Keratinocyte (primary cell): ENCODE measurements around the gene SAFB. TPM values are rescaled to one million over a fixed set of nuclear protein-coding genes. Genes with fewer than 3 reads are reported as not detected.

Source experiments
- DNase-seq: peaks from one replicate; pipeline ENCODE4 v3.0.0-alpha.2; 2011; ENCODE audit warnings: low read depth, missing footprints, low spot score
- FAIRE-seq: peaks from 2 replicates; lab custom pipeline; 2011; peaks lifted over from hg19 to GRCh38; lab: Jason Lieb, UNC
- H2AFZ ChIP-seq: 2 replicates; pipeline ENCODE4 v1.6.0; 2012; ENCODE audit warnings: low read length, control low read depth, inconsistent platforms; ENCODE audit not compliant: control insufficient read depth
- H3K27ac ChIP-seq: 2 replicates; pipeline ENCODE4 v1.5.1; 2011; ENCODE audit warnings: low read length; ENCODE audit not compliant: control insufficient read depth, insufficient read depth
- H3K27me3 ChIP-seq: 3 replicates; pipeline ENCODE4 v1.6.0; 2011; ENCODE audit warnings: low read length; ENCODE audit not compliant: control insufficient read depth, insufficient read depth; ENCODE audit errors: extremely low read depth
- H3K36me3 ChIP-seq, 2 experiments: 2 replicates in 1 of 2; 3 replicates in 1 of 2; pipeline ENCODE4 v1.5.1; 2011; ENCODE audit warnings: low read length in 2 of 2, mild to moderate bottlenecking in 1 of 2; ENCODE audit not compliant: control insufficient read depth in 2 of 2, insufficient read depth in 2 of 2; ENCODE audit errors: extremely low read depth in 1 of 2
- H3K4me1 ChIP-seq: 3 replicates; pipeline ENCODE4 v1.5.1; 2011; ENCODE audit warnings: low read length; ENCODE audit not compliant: control insufficient read depth, insufficient read depth; ENCODE audit errors: extremely low read depth
- H3K4me2 ChIP-seq: 3 replicates; pipeline ENCODE4 v1.6.0; 2011; ENCODE audit warnings: low read depth, low read length; ENCODE audit not compliant: control insufficient read depth, insufficient read depth; ENCODE audit errors: extremely low read depth
- H3K4me3 ChIP-seq, 3 experiments: fragments of 200-600 bp in 1 of 3; sonication (generic) in 1 of 3; 2 replicates in 2 of 3; 3 replicates in 1 of 3; pipeline ENCODE4 v1.5.1; 2011 to 2016; ENCODE audit warnings: low read length in 3 of 3, mild to moderate bottlenecking in 3 of 3, control low read depth in 2 of 3, inconsistent platforms in 1 of 3, low read depth in 1 of 3, mixed read lengths in 1 of 3, mixed run types in 1 of 3, moderate library complexity in 1 of 3; ENCODE audit not compliant: control insufficient read depth in 2 of 3, insufficient read depth in 2 of 3; ENCODE audit errors: extremely low read depth in 1 of 3
- H3K79me2 ChIP-seq: 2 replicates; pipeline ENCODE4 v1.6.0; 2012; ENCODE audit warnings: low read length; ENCODE audit not compliant: control insufficient read depth, insufficient read depth
- H3K9ac ChIP-seq: 3 replicates; pipeline ENCODE4 v1.6.0; 2011; ENCODE audit warnings: low read length; ENCODE audit not compliant: control insufficient read depth, insufficient read depth; ENCODE audit errors: extremely low read depth
- H3K9me1 ChIP-seq: 3 replicates; pipeline ENCODE4 v1.6.0; 2011; ENCODE audit warnings: low read length; ENCODE audit not compliant: control insufficient read depth, insufficient read depth; ENCODE audit errors: extremely low read depth
- H3K9me3 ChIP-seq: 2 replicates; pipeline ENCODE4 v1.5.1; 2012; ENCODE audit warnings: low read depth, low read length; ENCODE audit not compliant: control insufficient read depth
- H4K20me1 ChIP-seq: 3 replicates; pipeline ENCODE4 v1.6.0; 2011; ENCODE audit warnings: low read length; ENCODE audit not compliant: control insufficient read depth, insufficient read depth; ENCODE audit errors: extremely low read depth
- EZH2 ChIP-seq: IDR thresholded peaks from one replicate; pipeline ENCODE4 v1.6.1; 2012; ENCODE audit warnings: inconsistent platforms, mild to moderate bottlenecking, low read length, moderate library complexity
- dilution Hi-C: fragments of 300-500 bp; cut with MboI; formaldehyde crosslinking; loops from one replicate; pipeline ENCODE4 v1.7.0; 2020; ENCODE audit warnings: low sequenced_read_pairs; ENCODE audit not compliant: extremely low pct_ligation_motif_present
- polyA plus RNA-seq, 5 experiments: library from polyadenylated mRNA; depleted of rRNA in 3 of 5; stranded (reverse) in 3 of 5; stranded (forward) in 1 of 5; unstranded in 1 of 5; fragments of >200 nt; gene quantifications; 1 replicate in 1 of 5; 2 replicates in 3 of 5; 3 replicates in 1 of 5; pipeline versions ENCODE4 v1.2.1 to v1.2.3, GENCODE V29; 2011 to 2012; ENCODE audit warnings: missing spikeins in 2 of 5, low read depth in 1 of 5, low replicate concordance in 1 of 5
- TF ChIP-seq, protein P1 (sequence below), 3 experiments: IDR thresholded peaks in 1 of 3; conservative IDR thresholded peaks in 1 of 3; optimal IDR thresholded peaks in 1 of 3; 2 replicates in 2 of 3; 3 replicates in 1 of 3; pipeline versions ENCODE3 to v1.5.1; 2011; ENCODE audit warnings: low read length in 3 of 3, mild to moderate bottlenecking in 3 of 3, moderate library complexity in 2 of 3, control low read depth in 1 of 3, inconsistent platforms in 1 of 3; ENCODE audit not compliant: insufficient read depth in 2 of 3; ENCODE audit errors: extremely low read depth in 1 of 3

SAFB gene
- polyA plus RNA-seq, 1 donor (not counting 4 experiments of a cell fraction or from before 2014, with no cell fraction given) = 34.0 TPM

DNA sequence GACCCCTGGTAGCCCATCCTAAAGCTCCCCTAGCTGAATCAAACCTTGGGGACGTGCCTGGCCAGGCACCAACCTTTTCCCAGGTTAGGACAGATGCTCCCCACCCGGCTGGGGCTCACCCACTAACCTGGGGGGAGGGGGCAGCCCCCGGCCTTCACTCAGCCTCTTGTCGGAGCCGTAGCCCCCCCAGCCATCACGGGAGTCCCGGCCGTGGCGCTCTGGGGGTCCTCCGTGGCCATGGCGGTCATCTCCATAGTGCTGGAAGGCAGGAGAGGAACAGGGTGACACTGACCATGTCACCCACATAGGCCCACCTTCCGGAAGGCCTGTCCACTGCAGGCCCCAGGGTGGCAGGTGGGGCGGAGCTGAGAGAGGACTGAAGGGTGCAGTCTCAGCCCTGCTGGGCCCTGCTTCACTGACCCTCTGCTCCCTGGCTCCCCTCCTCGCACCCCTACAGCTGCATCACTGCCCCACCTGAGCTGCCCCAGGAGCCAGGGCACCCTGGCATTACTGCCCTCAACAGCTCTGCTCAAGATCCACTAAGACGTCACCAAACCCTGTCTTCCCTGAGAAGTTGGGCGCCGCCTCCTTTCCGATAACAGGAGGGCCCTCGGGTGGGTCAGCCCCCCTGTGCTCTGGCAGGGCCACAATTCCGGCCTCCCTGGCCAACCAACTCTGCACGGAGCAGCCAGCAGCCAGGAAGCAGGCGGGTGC lies 32.6 kb upstream of the SAFB start:
- Histone ChIP-seq H3K9me3 (no peaks in the 10 kb centered on the region), H3K4me1 (peaks cover 12% of the 10 kb centered on the region), H3K4me3 (no peak overlapping the region), H3K36me3 (peaks cover 44 to 47% of the 10 kb centered on the region in 2 experiments), H2AFZ (no peak overlapping the region), H4K20me1 (peaks cover 4% of the 10 kb centered on the region), H3K27me3 (no peaks in the 10 kb centered on the region), H3K27ac (no peak overlapping the region), H3K9ac (no peak overlapping the region), H3K4me2 (no peak overlapping the region), H3K79me2 (no peaks in the 10 kb centered on the region), H3K9me1 (no peaks in the 10 kb centered on the region)
- FAIRE-seq (no peak), DNase-seq (no peak)
- dilution Hi-C loops = no loop called here
- TF ChIP-seq, protein P1, sequence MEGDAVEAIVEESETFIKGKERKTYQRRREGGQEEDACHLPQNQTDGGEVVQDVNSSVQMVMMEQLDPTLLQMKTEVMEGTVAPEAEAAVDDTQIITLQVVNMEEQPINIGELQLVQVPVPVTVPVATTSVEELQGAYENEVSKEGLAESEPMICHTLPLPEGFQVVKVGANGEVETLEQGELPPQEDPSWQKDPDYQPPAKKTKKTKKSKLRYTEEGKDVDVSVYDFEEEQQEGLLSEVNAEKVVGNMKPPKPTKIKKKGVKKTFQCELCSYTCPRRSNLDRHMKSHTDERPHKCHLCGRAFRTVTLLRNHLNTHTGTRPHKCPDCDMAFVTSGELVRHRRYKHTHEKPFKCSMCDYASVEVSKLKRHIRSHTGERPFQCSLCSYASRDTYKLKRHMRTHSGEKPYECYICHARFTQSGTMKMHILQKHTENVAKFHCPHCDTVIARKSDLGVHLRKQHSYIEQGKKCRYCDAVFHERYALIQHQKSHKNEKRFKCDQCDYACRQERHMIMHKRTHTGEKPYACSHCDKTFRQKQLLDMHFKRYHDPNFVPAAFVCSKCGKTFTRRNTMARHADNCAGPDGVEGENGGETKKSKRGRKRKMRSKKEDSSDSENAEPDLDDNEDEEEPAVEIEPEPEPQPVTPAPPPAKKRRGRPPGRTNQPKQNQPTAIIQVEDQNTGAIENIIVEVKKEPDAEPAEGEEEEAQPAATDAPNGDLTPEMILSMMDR (optimal IDR thresholded peaks at IDR 0.05 in 1 of 3, IDR thresholded peaks at IDR 0.05 in 1 of 3, conservative IDR thresholded peaks at IDR 0.05 in 1 of 3; ENCODE audit: extremely low read depth in 1 of 3, insufficient read depth in 2 of 3, low read length in 3 of 3) = no peak
- TF ChIP-seq EZH2 = no peak

DNA sequence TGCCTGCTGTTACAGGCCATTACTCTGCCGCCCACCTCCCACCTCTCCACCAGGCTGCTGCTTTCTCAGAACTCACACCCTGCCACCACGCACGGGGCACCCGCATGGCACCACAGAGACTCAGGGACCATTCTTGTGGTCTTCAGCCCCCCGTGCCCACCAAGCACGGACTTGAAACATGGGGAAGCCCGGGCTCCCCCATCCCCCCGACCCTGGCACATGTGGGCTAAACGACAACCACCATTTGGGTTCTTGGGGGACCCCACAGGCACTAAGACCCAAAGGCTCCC lies 32.1 kb upstream of the SAFB start:
- Histone ChIP-seq H3K36me3 (peaks cover 49 to 51% of the 10 kb centered on the region in 2 experiments), H3K9ac (no peak overlapping the region), H2AFZ (no peak overlapping the region), H3K9me1 (no peaks in the 10 kb centered on the region), H3K4me3 (no peak overlapping the region), H3K4me1 (peaks cover 8% of the 10 kb centered on the region), H3K4me2 (no peak overlapping the region), H3K27me3 (no peaks in the 10 kb centered on the region), H3K27ac (no peak overlapping the region), H3K9me3 (no peaks in the 10 kb centered on the region), H4K20me1 (peaks cover 4% of the 10 kb centered on the region), H3K79me2 (no peaks in the 10 kb centered on the region)
- FAIRE-seq (no peak), DNase-seq (no peak)
- TF ChIP-seq, protein P1 (optimal IDR thresholded peaks at IDR 0.05 in 1 of 3, IDR thresholded peaks at IDR 0.05 in 1 of 3, conservative IDR thresholded peaks at IDR 0.05 in 1 of 3; ENCODE audit: extremely low read depth in 1 of 3, insufficient read depth in 2 of 3, low read length in 3 of 3) = no peak
- dilution Hi-C loops = no loop called here
